Fibroblast of villous mesenchyme (primary cell): Measurements from ENCODE around the gene IRAK1. TPM values are rescaled to one million over a fixed set of nuclear protein-coding genes. Genes with fewer than 3 reads are reported as not detected.

Source experiments
- DNase-seq: peaks from one replicate; pipeline ENCODE4 v3.0.0-alpha.2; 2010; ENCODE audit warnings: low read depth
- H3K4me3 ChIP-seq: 2 replicates; pipeline ENCODE4 v1.5.1; 2011; ENCODE audit warnings: low read depth, mild to moderate bottlenecking, low read length
- CTCF ChIP-seq: IDR thresholded peaks from 2 replicates; pipeline ENCODE4 v1.5.1; 2012; ENCODE audit warnings: low read depth, mild to moderate bottlenecking, low read length; ENCODE audit not compliant: insufficient read depth
- small RNA-seq: library from RNA; depleted of rRNA; stranded (forward); fragments of <200 nt; gene quantifications from one replicate; pipeline ENCODE3, GENCODE V24; 2012
- total RNA-seq: library from RNA; depleted of rRNA; stranded (reverse); fragments of >200 nt; gene quantifications from 2 replicates; pipeline ENCODE4 v1.2.3, GENCODE V29; 2012

IRAK1 gene
- total RNA-seq, 1 donor: 62.6 TPM

GRCh38 chrX:153964105-153964504, 55.6 kb downstream of the IRAK1 start:
- no peak overlapping the region for H3K4me3 ChIP-seq
- TF ChIP-seq CTCF: no peak
- DNase-seq: no peak

GRCh38 chrX:153963546-153963945, 56.2 kb downstream of the IRAK1 start:
- no peak for TF ChIP-seq CTCF
- no peak for DNase-seq
- no peak overlapping the region for H3K4me3 ChIP-seq

- DNase-seq: no peak
- no peak for TF ChIP-seq CTCF
- H3K4me3 ChIP-seq: no peak overlapping the region
These were observed 58.4 kb downstream of the IRAK1 start for GRCh38 chrX:153961292-153961691.

- no peak overlapping the region for H3K4me3 ChIP-seq
- DNase-seq: no peak
- no peak for TF ChIP-seq CTCF
These were observed 58.9 kb downstream of the IRAK1 start for GRCh38 chrX:153960786-153961185.

Small RNAs within 50 kb of the gene (small RNA-seq; reads per million reads assigned to genes)
- not detected for gene MIR3202-1

Other genes with a start within 250 kb of the IRAK1 start
- 0.86 and 0.97 TPM in 2 replicates for gene SRPK3, start 238.9 kb downstream of the IRAK1 start, total RNA-seq
- 37.4 and 40.2 TPM in 2 replicates for gene IDH3G, start 225.5 kb downstream of the IRAK1 start, total RNA-seq
- 122 and 133 TPM in 2 replicates for gene SSR4, start 225.2 kb downstream of the IRAK1 start, total RNA-seq
- gene PDZD4, start 189.4 kb downstream of the IRAK1 start, total RNA-seq: 0.32 and 0.43 TPM in 2 replicates
- 16.4 and 54.4 TPM in 2 replicates for gene L1CAM, start 133.7 kb downstream of the IRAK1 start, total RNA-seq
- under 0.01 TPM in 1 of 2 replicates, not detected in the other for gene AVPR2, start 115.2 kb downstream of the IRAK1 start, total RNA-seq
- gene ARHGAP4, start 93.6 kb downstream of the IRAK1 start, total RNA-seq: 3.0 and 5.2 TPM in 2 replicates
- 59.9 and 62.2 TPM in 2 replicates for gene NAA10, start 84.9 kb downstream of the IRAK1 start, total RNA-seq
- 4.3 and 12.6 TPM in 2 replicates for gene RENBP, start 75.3 kb downstream of the IRAK1 start, total RNA-seq
- gene HCFC1, start 48.1 kb downstream of the IRAK1 start, total RNA-seq: 28.1 and 28.3 TPM in 2 replicates
- 5.2 and 7.1 TPM in 2 replicates for gene TMEM187, start 47.1 kb downstream of the IRAK1 start, total RNA-seq
- 25.1 and 28.5 TPM in 2 replicates for gene MECP2, start 77.8 kb upstream of the IRAK1 start, total RNA-seq
- not detected in 2 replicates for gene OPN1LW, start 124.3 kb upstream of the IRAK1 start, total RNA-seq
- gene OPN1MW, start 162.7 kb upstream of the IRAK1 start, total RNA-seq: not detected in 2 replicates
- not detected in 2 replicates for gene OPN1MW2, start 199.9 kb upstream of the IRAK1 start, total RNA-seq
- gene OPN1MW3, start 237.7 kb upstream of the IRAK1 start, total RNA-seq: not detected in 2 replicates